Thyroid gland (tissue), 4 donors: Measurements from ENCODE around the gene WNT3.

ENCODE experiments used
- POLR2A ChIP-seq, 2 donors: fragments of 450-650 bp; IDR thresholded peaks; one replicate each; pipeline ENCODE4 v1.6.1; 2017; ENCODE audit warnings: antibody characterized with exemption in 2 of 2, mild to moderate bottlenecking in 2 of 2, moderate library complexity in 1 of 2
- TF ChIP-seq, protein P1 (sequence below), 6 experiments: fragments of 200-600 bp in 3 of 6; fragments of 450-650 bp in 3 of 6; sonication (generic) in 3 of 6; IDR thresholded peaks; one replicate each; pipeline ENCODE4 v1.5.1; 2016 to 2019; ENCODE audit warnings: antibody characterized with exemption in 6 of 6, mild to moderate bottlenecking in 2 of 6, inconsistent platforms in 1 of 6, moderate library complexity in 1 of 6

DNA sequence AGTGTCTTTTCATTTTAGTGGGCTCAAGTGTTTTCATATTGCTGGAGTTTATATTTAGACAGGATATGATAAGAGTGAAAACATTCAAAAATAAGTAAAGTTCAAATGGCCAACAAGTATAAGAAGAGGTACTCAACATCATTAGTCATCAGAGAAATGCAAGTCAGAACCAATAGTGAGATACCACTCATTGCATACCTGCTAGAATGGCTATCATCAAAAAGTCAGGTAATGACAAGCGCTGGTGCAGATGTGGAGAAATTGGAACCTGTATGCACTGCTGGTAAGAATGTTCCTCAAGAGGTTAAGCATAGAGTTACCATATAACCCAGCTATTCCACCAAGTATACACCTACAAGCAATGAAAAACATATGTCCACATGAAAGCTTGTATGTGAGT is 87.8 kb downstream of the WNT3 start:
- TF ChIP-seq, protein P1, sequence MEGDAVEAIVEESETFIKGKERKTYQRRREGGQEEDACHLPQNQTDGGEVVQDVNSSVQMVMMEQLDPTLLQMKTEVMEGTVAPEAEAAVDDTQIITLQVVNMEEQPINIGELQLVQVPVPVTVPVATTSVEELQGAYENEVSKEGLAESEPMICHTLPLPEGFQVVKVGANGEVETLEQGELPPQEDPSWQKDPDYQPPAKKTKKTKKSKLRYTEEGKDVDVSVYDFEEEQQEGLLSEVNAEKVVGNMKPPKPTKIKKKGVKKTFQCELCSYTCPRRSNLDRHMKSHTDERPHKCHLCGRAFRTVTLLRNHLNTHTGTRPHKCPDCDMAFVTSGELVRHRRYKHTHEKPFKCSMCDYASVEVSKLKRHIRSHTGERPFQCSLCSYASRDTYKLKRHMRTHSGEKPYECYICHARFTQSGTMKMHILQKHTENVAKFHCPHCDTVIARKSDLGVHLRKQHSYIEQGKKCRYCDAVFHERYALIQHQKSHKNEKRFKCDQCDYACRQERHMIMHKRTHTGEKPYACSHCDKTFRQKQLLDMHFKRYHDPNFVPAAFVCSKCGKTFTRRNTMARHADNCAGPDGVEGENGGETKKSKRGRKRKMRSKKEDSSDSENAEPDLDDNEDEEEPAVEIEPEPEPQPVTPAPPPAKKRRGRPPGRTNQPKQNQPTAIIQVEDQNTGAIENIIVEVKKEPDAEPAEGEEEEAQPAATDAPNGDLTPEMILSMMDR (IDR thresholded peaks at IDR 0.05), result no peak
- TF ChIP-seq POLR2A (IDR thresholded peaks at IDR 0.05), result no peak
